Stimulated activated naive B cell treated with anti-CD40 and anti-IgM and Interleukin-4, amounts not matched to agents 10 μg/mL and 1 μg/mL and 100 μg/mL, for 72 hours (primary cell): ENCODE measurements around the gene DGKH.
"Not testable (repeated sequence)": the region's sequence is repeated elsewhere in the genome, so short reads cannot be mapped to it uniquely, and the experiment has no call there.

Experiments used
- ATAC-seq, 2 donors: fragments of 150-1000 bp; cut with Tn5 transposase; replicated peaks; 2 replicates each; pipeline ENCODE4 v1.10.0; 2021; ENCODE audit warnings: moderate library complexity in 1 of 2
- DNase-seq: peaks from one replicate; pipeline ENCODE4 v3.0.0; 2021
- H3K27ac Mint-ChIP-seq: one replicate; pipeline ENCODE4 v1.8.0; 2022; ENCODE audit warnings: mild to moderate bottlenecking, mixed read lengths
- H3K27me3 Mint-ChIP-seq, 2 donors: one replicate each; pipeline ENCODE4 v1.8.0; 2022; ENCODE audit warnings: mixed read lengths in 2 of 2
- H3K36me3 Mint-ChIP-seq, 2 donors: one replicate each; pipeline ENCODE4 v1.8.0; 2022; ENCODE audit warnings: mixed read lengths in 2 of 2, mild to moderate bottlenecking in 1 of 2
- H3K4me1 Mint-ChIP-seq, 2 donors: one replicate each; pipeline ENCODE4 v1.8.0; 2022; ENCODE audit warnings: mixed read lengths in 2 of 2, mild to moderate bottlenecking in 1 of 2
- H3K4me3 Mint-ChIP-seq, 2 donors: one replicate each; pipeline ENCODE4 v1.8.0; 2022; ENCODE audit warnings: mild to moderate bottlenecking in 2 of 2, mixed read lengths in 2 of 2, moderate library complexity in 1 of 2
- H3K9me3 Mint-ChIP-seq, 2 donors: one replicate each; pipeline ENCODE4 v1.8.0; 2022; ENCODE audit warnings: mixed read lengths in 2 of 2, mild to moderate bottlenecking in 1 of 2

DGKH gene

GRCh38 chr13:42123600-42123999 lies 75.2 kb downstream of the DGKH start:
- Mint-ChIP-seq H3K27ac (no peak overlapping the region), H3K9me3 (no peaks in the 10 kb centered on the region), H3K36me3 (peaks cover 3 to 4% of the 10 kb centered on the region in 2 donors), H3K4me1 (no peaks in the 10 kb centered on the region), H3K4me3 (no peak overlapping the region), H3K27me3 (no peaks in the 10 kb centered on the region)
- no peak for ATAC-seq
- DNase-seq: no peak

GRCh38 chr13:42125046-42125445 lies 76.6 kb downstream of the DGKH start:
- H3K27me3 Mint-ChIP-seq: no peaks in the 10 kb centered on the region
- no peaks in the 10 kb centered on the region for H3K9me3 Mint-ChIP-seq
- no peak for DNase-seq
- H3K4me3 Mint-ChIP-seq: no peak overlapping the region
- ATAC-seq: no peak
- H3K36me3 Mint-ChIP-seq: peaks cover 4% of the 10 kb centered on the region in 2 donors
- H3K4me1 Mint-ChIP-seq: no peaks in the 10 kb centered on the region
- no peak overlapping the region for H3K27ac Mint-ChIP-seq

- peaks cover 4% of the 10 kb centered on the region in 2 donors for H3K36me3 Mint-ChIP-seq
- no peak for DNase-seq
- ATAC-seq: no peak
- H3K4me1 Mint-ChIP-seq: no peaks in the 10 kb centered on the region
- H3K9me3 Mint-ChIP-seq: no peaks in the 10 kb centered on the region
- H3K27ac Mint-ChIP-seq: no peak overlapping the region
- H3K4me3 Mint-ChIP-seq: no peak overlapping the region
- H3K27me3 Mint-ChIP-seq: no peaks in the 10 kb centered on the region
Observed at GRCh38 chr13:42127047-42127446, 78.6 kb downstream of the DGKH start.

GRCh38 chr13:42129033-42129432 lies 80.6 kb downstream of the DGKH start:
- ATAC-seq: no peak
- no peaks in the 10 kb centered on the region for H3K9me3 Mint-ChIP-seq
- H3K27ac Mint-ChIP-seq: no peak overlapping the region
- DNase-seq: no peak
- H3K4me1 Mint-ChIP-seq: no peaks in the 10 kb centered on the region
- no peaks in the 10 kb centered on the region for H3K27me3 Mint-ChIP-seq
- no peak overlapping the region for H3K4me3 Mint-ChIP-seq
- peaks cover 6 to 7% of the 10 kb centered on the region in 2 donors for H3K36me3 Mint-ChIP-seq

GRCh38 chr13:42136518-42136917 lies 88.1 kb downstream of the DGKH start:
- ATAC-seq: no peak
- H3K4me1 Mint-ChIP-seq: no peaks in the 10 kb centered on the region
- H3K27ac Mint-ChIP-seq: no peak overlapping the region

GRCh38 chr13:42137856-42138537 lies 89.5 kb downstream of the DGKH start:
- ATAC-seq: peak in 1 of 2 donors; percentile 27
- H3K27ac Mint-ChIP-seq: peak overlapping the region; percentile 51
- no peaks in the 10 kb centered on the region for H3K27me3 Mint-ChIP-seq
- no peak overlapping the region for H3K4me3 Mint-ChIP-seq
- H3K36me3 Mint-ChIP-seq: peaks cover 4 to 8% of the 10 kb centered on the region in 2 donors
- H3K9me3 Mint-ChIP-seq: peaks cover 0 to 2% of the 10 kb centered on the region in 2 donors
- no peaks in the 10 kb centered on the region for H3K4me1 Mint-ChIP-seq
- no peak for DNase-seq

More at GRCh38 chr13:42136518-42136917, 88.1 kb downstream of the DGKH start:
- H3K36me3 Mint-ChIP-seq: peaks cover 3 to 7% of the 10 kb centered on the region in 2 donors
- H3K4me3 Mint-ChIP-seq: no peak overlapping the region
- no peak for DNase-seq
- no peaks in the 10 kb centered on the region for H3K27me3 Mint-ChIP-seq
- peaks cover 0 to 1% of the 10 kb centered on the region in 2 donors for H3K9me3 Mint-ChIP-seq

- Mint-ChIP-seq H3K27me3 (no peaks in the 10 kb centered on the region), H3K9me3 (peaks cover 0 to 2% of the 10 kb centered on the region in 2 donors), H3K27ac (no peak overlapping the region), H3K4me3 (no peak overlapping the region), H3K4me1 (no peaks in the 10 kb centered on the region), H3K36me3 (peaks cover 2 to 4% of the 10 kb centered on the region in 2 donors)
- ATAC-seq: no peak
- no peak for DNase-seq
Observed at GRCh38 chr13:42140494-42140893, 92.0 kb downstream of the DGKH start.

GRCh38 chr13:42141052-42141451 lies 92.6 kb downstream of the DGKH start:
- DNase-seq, H3K27ac Mint-ChIP-seq, H3K4me1 Mint-ChIP-seq, H3K36me3 Mint-ChIP-seq, ATAC-seq, H3K9me3 Mint-ChIP-seq, H3K27me3 Mint-ChIP-seq, H3K4me3 Mint-ChIP-seq: not testable (repeated sequence)

- no peak for ATAC-seq
- H3K36me3 Mint-ChIP-seq: peaks cover 4 to 7% of the 10 kb centered on the region in 2 donors
- no peak for DNase-seq
- H3K9me3 Mint-ChIP-seq: peaks cover 0 to 5% of the 10 kb centered on the region in 2 donors
- H3K27ac Mint-ChIP-seq: no peak overlapping the region
- H3K4me3 Mint-ChIP-seq: no peak overlapping the region
- peaks cover 0 to 4% of the 10 kb centered on the region in 2 donors for H3K27me3 Mint-ChIP-seq
- peaks cover 5% of the 10 kb centered on the region in 2 donors for H3K4me1 Mint-ChIP-seq
Observed at GRCh38 chr13:42146359-42146758, 97.9 kb downstream of the DGKH start.

- no peak for DNase-seq
- no peak for ATAC-seq
- Mint-ChIP-seq H3K36me3 (peaks cover 4 to 8% of the 10 kb centered on the region in 2 donors), H3K4me3 (no peak overlapping the region), H3K9me3 (peaks cover 0 to 3% of the 10 kb centered on the region in 2 donors), H3K27ac (no peak overlapping the region), H3K27me3 (peaks cover 0 to 4% of the 10 kb centered on the region in 2 donors), H3K4me1 (peaks cover 5% of the 10 kb centered on the region in 2 donors)
Observed at GRCh38 chr13:42148538-42148937, 100.1 kb downstream of the DGKH start.

GRCh38 chr13:42149136-42149535 lies 100.7 kb downstream of the DGKH start:
- Mint-ChIP-seq H3K27me3 (peaks cover 0 to 4% of the 10 kb centered on the region in 2 donors), H3K36me3 (peaks cover 4 to 8% of the 10 kb centered on the region in 2 donors), H3K4me1 (peaks cover 5% of the 10 kb centered on the region in 2 donors), H3K4me3 (no peak overlapping the region), H3K27ac (no peak overlapping the region), H3K9me3 (peaks cover 0 to 3% of the 10 kb centered on the region in 2 donors)
- DNase-seq (no peak), ATAC-seq (no peak)

GRCh38 chr13:42151781-42152180 lies 103.3 kb downstream of the DGKH start:
- Mint-ChIP-seq H3K27ac (no peak overlapping the region), H3K27me3 (peaks cover 0 to 4% of the 10 kb centered on the region in 2 donors), H3K9me3 (no peaks in the 10 kb centered on the region), H3K4me3 (no peak overlapping the region), H3K36me3 (peaks cover 4 to 8% of the 10 kb centered on the region in 2 donors), H3K4me1 (peaks cover 3 to 5% of the 10 kb centered on the region in 2 donors)
- no peak for DNase-seq
- no peak for ATAC-seq

GRCh38 chr13:42152495-42152894 lies 104.0 kb downstream of the DGKH start:
- Mint-ChIP-seq H3K36me3 (peaks cover 4 to 8% of the 10 kb centered on the region in 2 donors), H3K4me3 (no peak overlapping the region), H3K9me3 (no peaks in the 10 kb centered on the region), H3K4me1 (peaks cover 0 to 3% of the 10 kb centered on the region in 2 donors), H3K27ac (no peak overlapping the region), H3K27me3 (peaks cover 0 to 4% of the 10 kb centered on the region in 2 donors)
- no peak for DNase-seq
- ATAC-seq: no peak

GRCh38 chr13:42153199-42154113 lies 105.0 kb downstream of the DGKH start:
- peaks cover 0 to 3% of the 10 kb centered on the region in 2 donors for H3K4me1 Mint-ChIP-seq
- H3K9me3 Mint-ChIP-seq: no peaks in the 10 kb centered on the region
- no peak overlapping the region for H3K4me3 Mint-ChIP-seq
- H3K36me3 Mint-ChIP-seq: peaks cover 4 to 8% of the 10 kb centered on the region in 2 donors
- DNase-seq: no peak
- H3K27ac Mint-ChIP-seq: no peak overlapping the region
- H3K27me3 Mint-ChIP-seq: peaks cover 0 to 4% of the 10 kb centered on the region in 2 donors
- no peak for ATAC-seq
